Common myeloid progenitor, CD34-positive (primary cell): ENCODE measurements around the gene GRN. TPM values are rescaled to one million over a fixed set of nuclear protein-coding genes. Genes with fewer than 3 reads are reported as not detected.

Experiments used
- CTCF ChIA-PET: fragments of 350-600 bp; sonication (Branson Sonifier 250); formaldehyde crosslinking; loops from one replicate; lab custom pipeline; 2021; ENCODE audit warnings: antibody characterized with exemption; lab: Charles Lee
- POLR2A ChIA-PET: fragments of 350-600 bp; sonication (Branson Sonifier 250); formaldehyde crosslinking; loops from one replicate; lab custom pipeline; 2021; ENCODE audit warnings: antibody characterized with exemption; lab: Charles Lee
- DNase-seq, 3 donors: peaks; one replicate each; pipeline versions ENCODE4 v3.0.0 to v3.0.0-alpha.2; 2013
- H3K27ac ChIP-seq, 2 experiments: 1 replicate in 1 of 2; 2 replicates in 1 of 2; pipeline ENCODE4 v1.7.0; 2013; ENCODE audit warnings: inconsistent platforms in 2 of 2, low read length in 2 of 2, mild to moderate bottlenecking in 2 of 2, low read depth in 1 of 2, moderate library complexity in 1 of 2; ENCODE audit not compliant: severe bottlenecking in 2 of 2, insufficient read depth in 1 of 2, poor library complexity in 1 of 2
- H3K27me3 ChIP-seq, 5 experiments: replicated peaks in 2 of 5; 1 replicate in 3 of 5; 2 replicates in 2 of 5; pipeline versions ENCODE4 v1.6.1 to v1.7.0; 2013; ENCODE audit warnings: low read length in 4 of 5, mild to moderate bottlenecking in 2 of 5, moderate library complexity in 2 of 5, inconsistent platforms in 1 of 5; ENCODE audit not compliant: insufficient read depth in 5 of 5, control insufficient read depth in 4 of 5
- H3K36me3 ChIP-seq, 4 experiments: 1 replicate in 2 of 4; 2 replicates in 2 of 4; pipeline versions ENCODE4 v1.6.1 to v1.7.0; 2013; ENCODE audit warnings: low read length in 3 of 4, control low read depth in 1 of 4, mild to moderate bottlenecking in 1 of 4; ENCODE audit not compliant: control insufficient read depth in 4 of 4, insufficient read depth in 4 of 4
- H3K4me1 ChIP-seq, 4 experiments: 1 replicate in 3 of 4; 2 replicates in 1 of 4; pipeline versions ENCODE4 v1.6.1 to v1.7.1; 2013; ENCODE audit warnings: low read length in 3 of 4, mild to moderate bottlenecking in 3 of 4, control low read depth in 1 of 4, inconsistent platforms in 1 of 4, moderate library complexity in 1 of 4; ENCODE audit not compliant: control insufficient read depth in 4 of 4, insufficient read depth in 4 of 4; ENCODE audit errors: control extremely low read depth in 1 of 4
- H3K4me3 ChIP-seq, 7 experiments: 1 replicate in 4 of 7; 2 replicates in 3 of 7; pipeline versions ENCODE4 v1.5.1 to v1.7.0; 2013; ENCODE audit warnings: mild to moderate bottlenecking in 7 of 7, low read length in 6 of 7, moderate library complexity in 6 of 7, inconsistent platforms in 2 of 7, low read depth in 2 of 7, control low read depth in 1 of 7; ENCODE audit not compliant: insufficient read depth in 4 of 7, control insufficient read depth in 1 of 7; ENCODE audit errors: extremely low read depth in 1 of 7
- H3K9me3 ChIP-seq, 5 experiments: 1 replicate in 4 of 5; 2 replicates in 1 of 5; pipeline versions ENCODE4 v1.6.1 to v1.7.1; 2013; ENCODE audit warnings: low read length in 4 of 5, mild to moderate bottlenecking in 2 of 5, inconsistent platforms in 1 of 5, low read depth in 1 of 5, moderate library complexity in 1 of 5; ENCODE audit not compliant: control insufficient read depth in 4 of 5, insufficient read depth in 2 of 5; ENCODE audit errors: control extremely low read depth in 1 of 5
- WGBS: methylation state at CpG from one replicate; pipeline ENCODE4 v1.1.5; 2013; ENCODE audit not compliant: insufficient coverage; 5-methylcytosine and 5-hydroxymethylcytosine counted together
- polyA plus RNA-seq: library from polyadenylated mRNA; unstranded; fragments of 120-200 nt; gene quantifications from one replicate; pipeline ENCODE4 v1.2.1, GENCODE V29; 2013

The GRN gene
- 76.1 TPM for polyA plus RNA-seq

DNA sequence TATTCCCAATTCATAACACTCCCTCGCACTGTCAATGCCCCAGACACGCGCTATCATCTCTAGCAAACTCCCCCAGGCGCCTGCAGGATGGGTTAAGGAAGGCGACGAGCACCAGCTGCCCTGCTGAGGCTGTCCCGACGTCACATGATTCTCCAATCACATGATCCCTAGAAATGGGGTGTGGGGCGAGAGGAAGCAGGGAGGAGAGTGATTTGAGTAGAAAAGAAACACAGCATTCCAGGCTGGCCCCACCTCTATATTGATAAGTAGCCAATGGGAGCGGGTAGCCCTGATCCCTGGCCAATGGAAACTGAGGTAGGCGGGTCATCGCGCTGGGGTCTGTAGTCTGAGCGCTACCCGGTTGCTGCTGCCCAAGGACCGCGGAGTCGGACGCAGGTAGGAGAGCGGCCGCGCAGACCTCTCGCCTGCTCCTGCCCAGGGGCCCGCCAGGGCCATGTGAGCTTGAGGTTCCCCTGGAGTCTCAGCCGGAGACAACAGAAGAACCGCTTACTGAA, at the start of gene GRN:
Gene GRN (plus strand): TSS at position 364 of the 515 bp plus-strand sequence. CDS start 3,863 bp downstream, outside the sequence.
- ChIA-PET CTCF (interaction anchor here (0.9 to 3.3 kb wide), 18 partner anchors 9 to 431 kb away, joined by 3 to 34 read pairs (median 5); partner anchors contain the start of gene FAM171A2), POLR2A (interaction anchor here (1.0 to 1.4 kb wide), 3 partner anchors 10 to 146 kb away, joined by 3 to 6 read pairs (median 3); no protein-coding TSS in a partner anchor)
- peaks cover 5 to 30% (median 22%) of the 10 kb centered on the region in 4 experiments for H3K4me1 ChIP-seq
- 0% methylated on average over 20 of the region's 26 CpGs for WGBS
- DNase-seq: peak; percentile 90 to 93 (median 93)
- H3K9me3 ChIP-seq: no peaks in the 10 kb centered on the region
- H3K27ac ChIP-seq: peak within 1 kb of the TSS in 1 of 2 experiments; percentile 75
- peaks cover 0 to 3% (median 0%) of the 10 kb centered on the region in 5 experiments for H3K27me3 ChIP-seq
- peaks cover 0 to 7% (median 4%) of the 10 kb centered on the region in 4 experiments for H3K36me3 ChIP-seq
- H3K4me3 ChIP-seq: peak within 1 kb of the TSS; percentile 78 to 97 (median 87)

DNA sequence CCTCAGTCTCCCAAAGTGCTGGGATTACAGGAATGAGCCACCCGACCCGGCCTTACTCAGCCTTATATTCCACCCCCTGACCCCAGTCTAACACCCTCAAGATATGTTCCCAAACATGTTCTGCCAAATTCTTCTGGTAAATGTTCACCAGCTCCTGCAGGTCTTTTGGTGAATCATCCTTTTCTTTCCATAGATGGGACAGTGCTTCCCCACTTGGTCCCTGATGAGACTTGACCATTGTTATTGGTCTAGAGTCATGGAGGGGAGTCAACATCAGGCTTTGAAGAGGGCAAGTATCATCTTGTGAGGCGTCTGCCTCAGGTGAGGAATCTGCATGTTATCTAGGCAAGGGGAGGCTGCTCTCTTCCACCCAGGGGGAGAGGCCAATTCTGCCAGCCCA, 47.1 kb upstream of the GRN start:
- no peak overlapping the region for H3K4me3 ChIP-seq

DNA sequence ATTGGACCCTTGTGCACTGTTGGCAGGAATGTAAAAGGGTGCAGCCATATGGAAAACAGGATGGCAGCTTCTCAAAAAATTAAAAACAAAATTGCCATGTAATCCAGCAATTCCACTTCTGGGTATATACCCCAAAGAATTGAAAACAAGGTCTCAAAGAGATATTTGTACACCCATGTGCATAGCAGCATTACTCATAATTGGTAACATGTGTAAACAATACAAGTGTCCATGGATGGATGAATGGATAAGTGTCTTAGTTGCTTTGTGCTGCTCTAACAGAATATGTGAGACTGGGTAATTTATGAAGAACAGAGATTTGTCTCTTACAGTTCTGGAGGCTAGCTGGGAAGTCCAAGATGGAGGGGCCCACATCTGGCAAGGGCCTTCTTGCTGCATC, 40.5 kb upstream of the GRN start:
- CTCF ChIA-PET: interaction anchor here (1.3 kb wide), 1 partner anchor 84 kb away, joined by 3 read pairs; no protein-coding TSS in a partner anchor
- H3K36me3 ChIP-seq: no peaks in the 10 kb centered on the region
- no peak for DNase-seq
- H3K4me1 ChIP-seq: peaks cover 0 to 15% (median 11%) of the 10 kb centered on the region in 4 experiments
- peaks cover 6 to 17% (median 9%) of the 10 kb centered on the region in 5 experiments for H3K27me3 ChIP-seq
- H3K4me3 ChIP-seq: no peak overlapping the region
- H3K27ac ChIP-seq: no peak overlapping the region
- no peaks in the 10 kb centered on the region for H3K9me3 ChIP-seq
- POLR2A ChIA-PET: no interaction called here

More for the DNA sequence above, 47.1 kb upstream of the GRN start:
- POLR2A ChIA-PET: interaction anchor here (1.2 kb wide), 1 partner anchor 10 kb away, joined by 3 read pairs; no protein-coding TSS in a partner anchor
- H3K36me3 ChIP-seq: no peaks in the 10 kb centered on the region
- no peaks in the 10 kb centered on the region for H3K4me1 ChIP-seq
- H3K9me3 ChIP-seq: no peaks in the 10 kb centered on the region
- DNase-seq: no peak
- 100% methylated on average over 2 of the region's 3 CpGs for WGBS
- H3K27me3 ChIP-seq: peaks cover 0 to 1% (median 0%) of the 10 kb centered on the region in 5 experiments
- no peak overlapping the region for H3K27ac ChIP-seq
- CTCF ChIA-PET: no interaction called here

DNA sequence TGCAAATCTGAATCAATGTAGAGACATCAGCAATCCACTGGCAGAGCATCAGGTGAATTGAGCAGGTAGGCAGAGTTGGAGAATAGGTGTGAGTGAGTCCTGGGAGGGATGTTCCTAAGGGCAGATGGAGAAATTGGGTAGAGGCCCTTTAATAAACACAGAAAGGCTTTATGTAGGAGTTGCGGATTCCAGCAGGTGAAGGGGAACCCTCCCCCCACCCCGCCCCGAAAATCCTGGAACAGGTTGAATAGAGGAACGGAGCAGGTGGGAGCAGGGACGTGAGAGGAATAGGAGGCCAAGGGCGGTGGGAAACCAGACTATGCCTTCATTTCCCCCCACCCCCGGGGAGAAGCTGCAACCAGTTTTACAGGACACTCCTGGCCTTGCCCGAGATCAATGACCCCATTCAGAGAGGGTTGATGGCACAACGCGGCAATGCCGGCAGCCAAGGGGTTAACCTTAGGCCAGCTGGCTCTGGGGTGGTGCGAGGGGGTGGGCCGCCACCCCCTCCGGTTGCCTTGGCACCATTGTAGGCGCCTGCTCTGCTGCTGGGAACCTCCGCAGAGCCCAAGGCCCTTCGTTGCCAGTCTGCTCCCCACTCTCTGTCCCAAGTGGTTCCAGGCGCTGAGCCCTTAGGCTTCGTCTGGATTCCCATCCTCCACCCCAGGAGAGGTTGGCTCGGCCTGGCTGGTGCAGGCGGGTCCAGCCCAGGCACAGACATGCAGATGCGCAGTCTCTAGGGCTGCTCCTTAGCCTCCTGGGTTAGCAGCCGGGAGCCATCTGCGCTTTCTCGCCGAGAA, 37.5 kb upstream of the GRN start:
- H3K4me1 ChIP-seq: peaks cover 0 to 15% (median 13%) of the 10 kb centered on the region in 4 experiments
- no peaks in the 10 kb centered on the region for H3K36me3 ChIP-seq
- H3K27me3 ChIP-seq: peaks cover 6 to 17% (median 9%) of the 10 kb centered on the region in 5 experiments
- H3K4me3 ChIP-seq: peak overlapping the region in 3 of 7 experiments; percentile 14 to 62 (median 34)
- 3% methylated on average over 15 of the region's 26 CpGs for WGBS
- no peak overlapping the region for H3K27ac ChIP-seq
- ChIA-PET CTCF (no interaction called here), POLR2A (no interaction called here)
- no peaks in the 10 kb centered on the region for H3K9me3 ChIP-seq
- DNase-seq: peak in 2 of 3 donors; percentile 19 to 31

DNA sequence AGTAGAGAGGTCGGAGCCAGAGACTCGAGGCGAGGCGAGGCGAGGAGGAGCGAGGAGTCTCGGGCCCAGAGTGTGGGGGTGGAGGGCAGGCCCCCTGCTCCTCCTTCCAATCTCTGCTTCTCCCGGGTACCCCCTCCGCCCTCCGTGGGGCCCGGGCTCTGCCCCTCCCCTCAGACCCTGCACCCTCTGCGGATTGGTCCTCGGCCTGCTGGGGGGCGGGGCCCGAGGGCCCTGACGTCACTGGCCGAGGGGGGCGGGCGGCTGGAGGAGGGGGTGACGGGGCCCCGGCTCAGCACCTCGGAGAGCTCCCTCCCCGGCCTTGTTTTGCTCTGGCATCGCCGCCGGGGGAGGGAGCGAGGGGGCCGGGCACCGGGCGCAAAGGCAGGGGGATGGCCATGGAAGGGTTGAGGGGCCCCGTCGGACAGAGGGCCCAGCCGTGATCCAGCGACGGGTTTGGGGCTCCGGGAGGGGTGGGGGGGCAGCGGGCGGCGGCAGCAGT, 36.7 kb upstream of the GRN start, which contains the start of gene RUNDC3A:
Gene RUNDC3A (plus strand): TSS at position 282 of the 499 bp plus-strand sequence. CDS start 232 bp downstream, outside the sequence.
- Histone ChIP-seq H3K27me3 (peaks cover 6 to 23% (median 10%) of the 10 kb centered on the region in 5 experiments), H3K36me3 (no peaks in the 10 kb centered on the region), H3K9me3 (no peaks in the 10 kb centered on the region), H3K4me3 (peak within 1 kb of the TSS in 5 of 7 experiments; percentile 36 to 71 (median 54)), H3K27ac (no peak within 1 kb of the TSS), H3K4me1 (peaks cover 0 to 15% (median 13%) of the 10 kb centered on the region in 4 experiments)
- ChIA-PET POLR2A (no interaction called here), CTCF (no interaction called here)
- under 1% methylated on average over 31 of the region's 39 CpGs for WGBS
- peak; percentile 85 to 92 (median 91) for DNase-seq

DNA sequence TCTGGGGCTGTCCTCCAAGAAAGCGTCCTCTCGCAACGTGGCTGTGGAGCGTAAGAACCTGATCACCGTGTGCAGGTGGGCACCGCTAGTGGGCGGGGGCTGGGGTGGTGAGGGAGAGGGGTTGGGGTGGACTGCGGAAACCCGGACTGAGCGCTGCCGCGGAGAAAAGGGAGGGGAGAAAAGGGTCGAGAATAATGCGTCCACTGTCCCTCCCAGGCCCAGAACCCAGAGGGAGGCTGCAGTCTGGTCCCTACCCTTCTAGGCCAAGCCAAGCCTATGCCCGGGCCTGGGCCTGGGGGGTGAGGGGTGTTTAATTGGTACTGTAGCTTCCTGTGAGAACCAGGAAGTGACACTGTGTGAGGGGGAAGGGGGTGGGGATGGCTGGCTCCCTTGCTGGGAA, 36.2 kb upstream of the GRN start:
- no peaks in the 10 kb centered on the region for H3K9me3 ChIP-seq
- 0% methylated on average over 3 of the region's 15 CpGs for WGBS
- POLR2A ChIA-PET: no interaction called here
- peaks cover 6 to 25% (median 10%) of the 10 kb centered on the region in 5 experiments for H3K27me3 ChIP-seq
- no peak overlapping the region for H3K27ac ChIP-seq
- peak in 1 of 3 donors; percentile 30 for DNase-seq
- CTCF ChIA-PET: interaction anchor here (1.2 to 2.7 kb wide), 2 partner anchors 22 to 98 kb away, joined by 3 to 11 read pairs; no protein-coding TSS in a partner anchor
- no peaks in the 10 kb centered on the region for H3K36me3 ChIP-seq
- peaks cover 0 to 15% (median 13%) of the 10 kb centered on the region in 4 experiments for H3K4me1 ChIP-seq
- H3K4me3 ChIP-seq: peak overlapping the region in 5 of 7 experiments; percentile 36 to 71 (median 54)
